Measurements from ENCODE around the gene PAPSS1.

DNA sequence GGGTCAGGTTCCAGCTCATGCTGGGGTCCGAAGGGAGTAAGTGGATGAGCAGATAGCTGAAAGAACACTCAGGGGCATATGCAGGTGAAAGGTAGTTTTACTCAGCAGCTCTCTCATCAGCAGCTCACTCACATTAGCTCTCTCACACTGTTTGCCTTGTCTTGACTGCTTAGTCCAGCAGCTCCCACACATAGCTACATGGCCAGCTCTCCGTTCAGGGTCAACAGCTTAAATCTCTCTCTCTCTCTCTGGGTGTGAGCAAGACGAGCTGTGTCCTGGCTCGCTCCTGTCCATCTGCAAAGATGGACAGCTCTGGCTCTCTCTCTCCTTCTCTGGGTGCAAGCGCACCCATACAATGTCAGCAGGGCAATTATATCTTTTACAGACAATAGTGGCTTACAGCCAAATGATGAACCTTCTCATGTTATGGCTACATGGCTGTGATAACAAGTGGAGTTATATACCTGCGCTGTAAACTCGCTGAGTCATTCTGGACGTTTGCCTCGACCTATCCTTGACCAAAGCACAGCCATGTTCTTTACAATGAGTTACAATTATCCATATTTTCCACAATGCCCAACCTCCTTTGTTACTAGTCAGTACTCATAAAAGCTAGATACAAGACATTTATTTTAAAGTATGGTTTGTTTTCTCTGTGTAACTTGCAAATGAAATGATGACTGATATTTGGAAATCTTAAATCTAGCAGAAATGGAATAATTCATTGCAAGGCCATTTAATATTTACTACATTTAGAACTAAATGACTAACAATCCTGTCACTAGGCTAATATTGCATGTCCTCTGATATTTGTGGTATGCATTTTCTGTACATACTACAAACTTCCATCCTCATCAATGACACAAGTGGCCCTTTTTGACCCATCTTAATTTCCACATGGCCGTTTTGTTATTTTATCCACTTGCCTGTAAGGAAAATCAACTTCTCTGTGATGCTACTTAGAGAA is 9.3 kb downstream of the PAPSS1 start:
- TF ChIP-seq POLR2A (IDR thresholded peaks at IDR 0.05) (no peak), POLR2AphosphoS5 (IDR thresholded peaks at IDR 0.05) (no peak)
